Measurements from ENCODE around the gene ARHGEF16. TPM values are rescaled to one million over a fixed set of nuclear protein-coding genes. Genes with fewer than 3 reads are reported as not detected.

The ARHGEF16 gene
- total and polyA plus RNA-seq, 2 experiments from 2014 or later, result not detected

- H3K9me2 ChIP-seq (ENCODE audit: insufficient read depth), result no peaks in the 10 kb centered on the region
- no peaks in the 10 kb centered on the region for H3K36me3 ChIP-seq (ENCODE audit: low read depth)
- H3K4me2 ChIP-seq (ENCODE audit: unreplicated experiment), result no peak overlapping the region
- no peaks in the 10 kb centered on the region for H3K27me3 ChIP-seq (replicated peaks; ENCODE audit: insufficient read depth)
- no peaks in the 10 kb centered on the region for H3K9me3 ChIP-seq (ENCODE audit: low read depth)
- no peaks in the 10 kb centered on the region for H3F3A ChIP-seq (ENCODE audit: insufficient read depth)
- H3K4me3 ChIP-seq, result no peak overlapping the region
- no peak for DNase-seq
- H4K20me1 ChIP-seq (ENCODE audit: insufficient read depth), result no peaks in the 10 kb centered on the region
- no peaks in the 10 kb centered on the region for H3K79me2 ChIP-seq (ENCODE audit: insufficient read depth)
- TF ChIP-seq EZH2phosphoT487 (IDR thresholded peaks at IDR 0.05; ENCODE audit: insufficient read depth, low read depth) (no peak), EZH2 (IDR thresholded peaks at IDR 0.05; ENCODE audit: insufficient read depth, poor library complexity, severe bottlenecking) (no peak)
- in situ Hi-C loops (cut with MboI), result no loop called here
- no peaks in the 10 kb centered on the region for H3K4me1 ChIP-seq (ENCODE audit: insufficient read depth)
- H3K9ac ChIP-seq, result no peak overlapping the region
- H2AFZ ChIP-seq, result no peak overlapping the region
- no peak overlapping the region for H3K27ac ChIP-seq
- 70 to 78% methylated on average over 17 of the region's 17 CpGs for WGBS, 2 experiments (ENCODE audit: low coverage in 1 of 2, low lambda C conversion rate in 2 of 2, missing lambda C conversion rate in 2 of 2)
Measured at GRCh38 chr1:3465935-3466321, 11.5 kb downstream of the ARHGEF16 start.

- WGBS, 2 experiments (ENCODE audit: low coverage in 1 of 2, low lambda C conversion rate in 2 of 2, missing lambda C conversion rate in 2 of 2), result 64 to 77% methylated on average over 15 of the region's 16 CpGs
- Histone ChIP-seq H4K20me1 (ENCODE audit: insufficient read depth) (no peaks in the 10 kb centered on the region), H3K27ac (no peak overlapping the region), H3K4me3 (no peak overlapping the region), H3K4me1 (ENCODE audit: insufficient read depth) (no peaks in the 10 kb centered on the region), H3K36me3 (ENCODE audit: low read depth) (no peaks in the 10 kb centered on the region), H2AFZ (no peak overlapping the region), H3K9me3 (ENCODE audit: low read depth) (no peaks in the 10 kb centered on the region), H3K4me2 (ENCODE audit: unreplicated experiment) (no peak overlapping the region), H3F3A (ENCODE audit: insufficient read depth) (no peaks in the 10 kb centered on the region), H3K9me2 (ENCODE audit: insufficient read depth) (no peaks in the 10 kb centered on the region), H3K9ac (no peak overlapping the region), H3K27me3 (replicated peaks; ENCODE audit: insufficient read depth) (no peaks in the 10 kb centered on the region), H3K79me2 (ENCODE audit: insufficient read depth) (no peaks in the 10 kb centered on the region)
- DNase-seq, result no peak
- in situ Hi-C loops (cut with MboI), result no loop called here
- no peak for TF ChIP-seq EZH2 (IDR thresholded peaks at IDR 0.05; ENCODE audit: insufficient read depth, poor library complexity, severe bottlenecking)
- no peak for TF ChIP-seq EZH2phosphoT487 (IDR thresholded peaks at IDR 0.05; ENCODE audit: insufficient read depth, low read depth)
Measured at GRCh38 chr1:3466366-3467075, 12.1 kb downstream of the ARHGEF16 start.

- in situ Hi-C loops (cut with MboI), result no loop called here
- TF ChIP-seq EZH2 (IDR thresholded peaks at IDR 0.05; ENCODE audit: insufficient read depth, poor library complexity, severe bottlenecking) (no peak), EZH2phosphoT487 (IDR thresholded peaks at IDR 0.05; ENCODE audit: insufficient read depth, low read depth) (no peak)
- Histone ChIP-seq H3K4me2 (ENCODE audit: unreplicated experiment) (no peak overlapping the region), H3K9me2 (ENCODE audit: insufficient read depth) (no peaks in the 10 kb centered on the region), H3K36me3 (ENCODE audit: low read depth) (no peaks in the 10 kb centered on the region), H3K27ac (no peak overlapping the region), H3K4me3 (no peak overlapping the region), H3K4me1 (ENCODE audit: insufficient read depth) (no peaks in the 10 kb centered on the region), H3K79me2 (ENCODE audit: insufficient read depth) (no peaks in the 10 kb centered on the region), H3K27me3 (replicated peaks; ENCODE audit: insufficient read depth) (no peaks in the 10 kb centered on the region), H3K9me3 (ENCODE audit: low read depth) (no peaks in the 10 kb centered on the region), H3K9ac (no peak overlapping the region), H2AFZ (no peak overlapping the region), H3F3A (ENCODE audit: insufficient read depth) (no peaks in the 10 kb centered on the region), H4K20me1 (ENCODE audit: insufficient read depth) (no peaks in the 10 kb centered on the region)
- DNase-seq, result no peak
- 40% methylated on average over 28 to 31 of the region's 35 CpGs for WGBS, 2 experiments (ENCODE audit: low coverage in 1 of 2, low lambda C conversion rate in 2 of 2, missing lambda C conversion rate in 2 of 2)
Measured at GRCh38 chr1:3467096-3468036, 12.9 kb downstream of the ARHGEF16 start.

- Histone ChIP-seq H3K4me2 (ENCODE audit: unreplicated experiment) (no peak overlapping the region), H3K79me2 (ENCODE audit: insufficient read depth) (no peaks in the 10 kb centered on the region), H2AFZ (no peak overlapping the region), H3F3A (ENCODE audit: insufficient read depth) (no peaks in the 10 kb centered on the region), H3K4me3 (no peak overlapping the region), H3K9me2 (ENCODE audit: insufficient read depth) (no peaks in the 10 kb centered on the region), H3K4me1 (ENCODE audit: insufficient read depth) (peaks cover 6% of the 10 kb centered on the region; the same call in 1 of the 2 replicates), H3K27me3 (replicated peaks; ENCODE audit: insufficient read depth) (no peaks in the 10 kb centered on the region), H3K27ac (no peak overlapping the region), H3K9ac (no peak overlapping the region), H3K9me3 (ENCODE audit: low read depth) (no peaks in the 10 kb centered on the region), H4K20me1 (ENCODE audit: insufficient read depth) (no peaks in the 10 kb centered on the region), H3K36me3 (ENCODE audit: low read depth) (no peaks in the 10 kb centered on the region)
- no peak for DNase-seq
- in situ Hi-C loops (cut with MboI), result no loop called here
- TF ChIP-seq EZH2phosphoT487 (IDR thresholded peaks at IDR 0.05; ENCODE audit: insufficient read depth, low read depth), result no peak
- TF ChIP-seq EZH2 (IDR thresholded peaks at IDR 0.05; ENCODE audit: insufficient read depth, poor library complexity, severe bottlenecking), result no peak
- 72 to 74% methylated on average over 25 to 32 of the region's 34 CpGs for WGBS, 2 experiments (ENCODE audit: low coverage in 1 of 2, low lambda C conversion rate in 2 of 2, missing lambda C conversion rate in 2 of 2)
Measured at GRCh38 chr1:3468236-3469103, 14.0 kb downstream of the ARHGEF16 start.

Measured in GM23248 (cell line).